HepG2 (cell line): ENCODE results near the gene LSM10. TPM values are rescaled to one million over a fixed set of nuclear protein-coding genes. Genes with fewer than 3 reads are reported as not detected.

Source experiments
- CSRNP2 ChIP-seq: sonication (generic); formaldehyde crosslinking; conservative IDR thresholded peaks from 2 replicates; pipeline ENCODE4 v1.8.0; 2022; ENCODE audit warnings: low read depth, missing genetic modification reagents
- DMTF1 ChIP-seq: sonication (generic); formaldehyde crosslinking; IDR thresholded peaks from 2 replicates; pipeline ENCODE4 v1.4.0; 2020; ENCODE audit warnings: mild to moderate bottlenecking, missing genetic modification reagents
- FOXP4 ChIP-seq: sonication (generic); formaldehyde crosslinking; IDR thresholded peaks from 2 replicates; pipeline ENCODE4 v1.4.0; 2020; ENCODE audit warnings: missing genetic modification reagents
- HNF4A ChIP-seq: sonication (generic); formaldehyde crosslinking; IDR thresholded peaks from 2 replicates; pipeline ENCODE4 v1.4.0; 2020; ENCODE audit warnings: missing genetic modification reagents
- IKZF5 ChIP-seq: IDR thresholded peaks from 2 replicates; pipeline ENCODE4 v1.6.1; 2018; ENCODE audit warnings: missing genetic modification reagents, mild to moderate bottlenecking, missing compliant biosample characterization
- KAT8 ChIP-seq: IDR thresholded peaks from 2 replicates; pipeline ENCODE4 v1.6.1; 2016; ENCODE audit warnings: missing genetic modification reagents, missing compliant biosample characterization
- KDM4B ChIP-seq: sonication (generic); formaldehyde crosslinking; IDR thresholded peaks from 2 replicates; pipeline ENCODE4 v1.4.0; 2020; ENCODE audit warnings: missing genetic modification reagents
- KDM5A ChIP-seq: fragments of 200-600 bp; sonication (generic); IDR thresholded peaks from 2 replicates; pipeline ENCODE4 v1.7.0; 2018; ENCODE audit warnings: antibody characterized with exemption, mild to moderate bottlenecking, low read length, borderline replicate concordance
- RELA ChIP-seq: sonication (generic); formaldehyde crosslinking; IDR thresholded peaks from 2 replicates; pipeline ENCODE4 v1.4.0; 2020; ENCODE audit warnings: missing genetic modification reagents
- RERE ChIP-seq: IDR thresholded peaks from 2 replicates; pipeline ENCODE4 v1.6.1; 2016; ENCODE audit warnings: low read depth, missing genetic modification reagents, missing compliant biosample characterization
- RNF2 ChIP-seq: fragments of 450-650 bp; conservative IDR thresholded peaks from 2 replicates; pipeline ENCODE4 v1.6.1; 2016; ENCODE audit warnings: low read depth
- SETDB1 ChIP-seq: sonication (generic); formaldehyde crosslinking; IDR thresholded peaks from 2 replicates; pipeline ENCODE4 v1.5.1; 2020; ENCODE audit warnings: missing genetic modification reagents, mild to moderate bottlenecking, borderline replicate concordance
- SRY ChIP-seq: sonication (generic); formaldehyde crosslinking; IDR thresholded peaks from 2 replicates; pipeline ENCODE4 v1.8.0; 2022; ENCODE audit warnings: mild to moderate bottlenecking, missing genetic modification reagents
- ZFP90 ChIP-seq: sonication (generic); formaldehyde crosslinking; IDR thresholded peaks from 2 replicates; pipeline ENCODE4 v1.8.0; 2022; ENCODE audit warnings: missing genetic modification reagents, mild to moderate bottlenecking, inconsistent platforms, borderline replicate concordance
- ZNF589 ChIP-seq: sonication (generic); formaldehyde crosslinking; conservative IDR thresholded peaks from 2 replicates; pipeline ENCODE4 v1.8.0; 2022; ENCODE audit warnings: mild to moderate bottlenecking, moderate library complexity, missing genetic modification reagents
- ZNF792 ChIP-seq: IDR thresholded peaks from 2 replicates; pipeline ENCODE4 v1.6.1; 2016
- polyA plus RNA-seq, 8 experiments: library from polyadenylated mRNA; depleted of rRNA in 3 of 8; stranded (reverse) in 7 of 8; unstranded in 1 of 8; fragments of >200 nt; fragmentation: Illumina TruSeq in 4 of 8; extraction: Trizol in 4 of 8; gene quantifications; 2 replicates each; pipeline versions ENCODE4 v1.2.1 to v1.2.3, GENCODE V29; 2011 to 2016; ENCODE audit warnings: low read depth in 4 of 8, missing spikeins in 1 of 8, mixed read lengths in 1 of 8; ENCODE audit not compliant: insufficient read depth in 1 of 8
- total RNA-seq, 5 experiments: library from RNA; depleted of rRNA; stranded (reverse); fragments of >200 nt; fragmentation: Illumina TruSeq; extraction: Trizol; gene quantifications; 2 replicates each; pipeline ENCODE4 v1.2.3, GENCODE V29; 2016; ENCODE audit warnings: low read depth in 1 of 5

The LSM10 gene
- total and polyA plus RNA-seq, 2 of the 13 experiments (the other 11 are each of a cell fraction or from before 2014, with no cell fraction given), result 14.0 to 52.0 TPM

- TF ChIP-seq DMTF1 (no peak), ZNF792 (peak; percentile 53; the same call in 1 of the 2 replicates), HNF4A (peak; percentile 32; the same call in 1 of the 2 replicates), ZNF589 (CRISPR knock-in tag) (no peak), SRY (CRISPR knock-in tag) (peak; percentile 66; the same call in 1 of the 2 replicates), KAT8 (CRISPR knock-in tag) (peak; percentile 82), FOXP4 (CRISPR knock-in tag) (peak; percentile 49; the same call in 1 of the 2 replicates), CSRNP2 (CRISPR knock-in tag) (no peak), SETDB1 (CRISPR knock-in tag) (no peak), KDM4B (CRISPR knock-in tag) (no peak), RELA (CRISPR knock-in tag) (no peak), KDM5A (peak; percentile 44; the same call in 1 of the 2 replicates), RNF2 (0 out of 2 replicates have a peak, but pooled peaks have one; percentile 51), IKZF5 (CRISPR knock-in tag) (peak; percentile 64; the same call in 1 of the 2 replicates), ZFP90 (peak; percentile 93; the same call in 1 of the 2 replicates), RERE (CRISPR knock-in tag) (no peak)
Observed at GRCh38 chr1:36397378-36398230, at the start of gene LSM10 (continued).
